Measurements from ENCODE around the gene RNF114.

The RNF114 gene

DNA sequence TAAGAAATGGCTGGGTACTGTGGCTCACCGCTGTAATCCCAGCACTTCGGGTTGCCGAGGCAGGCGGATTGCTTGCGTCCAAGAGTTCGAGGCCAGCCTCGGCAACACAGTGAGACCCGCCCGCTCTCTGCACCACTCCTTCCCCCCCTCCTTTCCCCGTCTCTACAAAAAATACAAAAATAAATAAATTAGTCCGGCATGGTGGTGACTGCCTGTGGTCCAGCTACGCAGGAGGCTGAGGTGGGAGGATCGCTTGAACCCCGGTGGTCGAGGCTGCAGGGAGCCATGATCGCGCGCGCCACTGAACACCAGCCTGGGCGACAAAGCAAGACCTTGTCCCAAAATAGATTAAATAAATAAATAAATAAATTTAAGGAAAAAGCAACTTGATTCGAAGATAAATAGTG, 448 bp upstream of the RNF114 start:
- Mint-ChIP-seq H3K4me1 (peaks cover 35% of the 10 kb centered on the region), H3K27ac (peak overlapping the region in 1 of 3 experiments; percentile 99), H3K27me3 (ENCODE audit: low read depth) (peaks cover 3% of the 10 kb centered on the region), H3K36me3 (ENCODE audit: low read depth) (peaks cover 8% of the 10 kb centered on the region), H3K9me3 (no peaks in the 10 kb centered on the region), H3K4me3 (peak overlapping the region; percentile 99 to 100 (median 99))
- TF ChIP-seq, protein P1, sequence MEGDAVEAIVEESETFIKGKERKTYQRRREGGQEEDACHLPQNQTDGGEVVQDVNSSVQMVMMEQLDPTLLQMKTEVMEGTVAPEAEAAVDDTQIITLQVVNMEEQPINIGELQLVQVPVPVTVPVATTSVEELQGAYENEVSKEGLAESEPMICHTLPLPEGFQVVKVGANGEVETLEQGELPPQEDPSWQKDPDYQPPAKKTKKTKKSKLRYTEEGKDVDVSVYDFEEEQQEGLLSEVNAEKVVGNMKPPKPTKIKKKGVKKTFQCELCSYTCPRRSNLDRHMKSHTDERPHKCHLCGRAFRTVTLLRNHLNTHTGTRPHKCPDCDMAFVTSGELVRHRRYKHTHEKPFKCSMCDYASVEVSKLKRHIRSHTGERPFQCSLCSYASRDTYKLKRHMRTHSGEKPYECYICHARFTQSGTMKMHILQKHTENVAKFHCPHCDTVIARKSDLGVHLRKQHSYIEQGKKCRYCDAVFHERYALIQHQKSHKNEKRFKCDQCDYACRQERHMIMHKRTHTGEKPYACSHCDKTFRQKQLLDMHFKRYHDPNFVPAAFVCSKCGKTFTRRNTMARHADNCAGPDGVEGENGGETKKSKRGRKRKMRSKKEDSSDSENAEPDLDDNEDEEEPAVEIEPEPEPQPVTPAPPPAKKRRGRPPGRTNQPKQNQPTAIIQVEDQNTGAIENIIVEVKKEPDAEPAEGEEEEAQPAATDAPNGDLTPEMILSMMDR (IDR thresholded peaks at IDR 0.05; ENCODE audit: unreplicated experiment in 3 of 3) = no peak

DNA sequence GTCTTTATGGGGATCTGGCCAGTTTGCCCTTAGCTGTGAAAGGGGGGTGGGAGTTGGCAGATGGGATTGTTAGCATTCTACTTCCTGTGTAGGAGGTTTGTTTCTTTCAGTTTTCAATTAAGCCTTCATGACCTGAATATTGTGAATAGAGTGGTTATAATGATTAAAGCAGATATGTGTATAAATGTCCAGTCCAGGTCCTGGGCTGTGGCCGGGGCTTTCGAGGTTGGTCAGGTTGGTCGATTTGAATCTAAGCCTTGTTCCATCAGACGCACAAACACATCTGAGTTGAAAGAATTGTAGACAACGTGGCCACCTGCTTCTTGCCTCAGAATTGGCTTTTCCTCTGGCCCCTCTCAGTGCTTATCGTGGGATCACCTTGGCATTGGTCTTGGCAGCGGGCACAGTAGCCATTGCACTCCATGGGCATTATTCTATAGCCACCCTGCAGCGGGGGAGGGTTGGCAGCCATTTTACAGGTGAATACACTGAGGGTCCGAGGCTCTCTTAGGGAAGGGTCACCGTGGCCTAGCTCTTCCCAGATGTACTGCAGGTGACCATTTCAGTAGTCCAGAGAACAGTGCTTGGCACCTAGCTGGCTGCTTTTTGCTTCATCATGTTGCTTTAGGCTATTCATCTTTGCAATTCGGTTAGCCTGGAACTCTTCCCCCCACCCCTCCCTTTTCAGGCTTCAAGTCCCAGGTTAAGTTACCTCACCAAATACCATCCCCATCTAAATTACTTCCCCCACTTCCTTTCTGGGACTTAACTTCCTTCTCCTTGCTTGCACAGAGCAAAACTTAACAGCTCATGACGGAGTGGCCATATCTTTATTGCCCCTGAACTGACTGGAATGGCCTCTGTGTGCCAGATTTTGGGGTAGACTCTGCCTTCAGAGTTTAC, 1.1 kb downstream of the RNF114 start:
- peak overlapping the region; percentile 81 to 99 (median 98) for H3K27ac Mint-ChIP-seq
- peak overlapping the region; percentile 99 to 100 (median 99) for H3K4me3 Mint-ChIP-seq
- no peaks in the 10 kb centered on the region for H3K9me3 Mint-ChIP-seq
- peaks cover 3% of the 10 kb centered on the region for H3K27me3 Mint-ChIP-seq (ENCODE audit: low read depth)
- TF ChIP-seq, protein P1 (IDR thresholded peaks at IDR 0.05; ENCODE audit: unreplicated experiment in 3 of 3) = no peak
- peaks cover 17% of the 10 kb centered on the region for H3K36me3 Mint-ChIP-seq (ENCODE audit: low read depth)
- H3K4me1 Mint-ChIP-seq = peaks cover 43% of the 10 kb centered on the region

DNA sequence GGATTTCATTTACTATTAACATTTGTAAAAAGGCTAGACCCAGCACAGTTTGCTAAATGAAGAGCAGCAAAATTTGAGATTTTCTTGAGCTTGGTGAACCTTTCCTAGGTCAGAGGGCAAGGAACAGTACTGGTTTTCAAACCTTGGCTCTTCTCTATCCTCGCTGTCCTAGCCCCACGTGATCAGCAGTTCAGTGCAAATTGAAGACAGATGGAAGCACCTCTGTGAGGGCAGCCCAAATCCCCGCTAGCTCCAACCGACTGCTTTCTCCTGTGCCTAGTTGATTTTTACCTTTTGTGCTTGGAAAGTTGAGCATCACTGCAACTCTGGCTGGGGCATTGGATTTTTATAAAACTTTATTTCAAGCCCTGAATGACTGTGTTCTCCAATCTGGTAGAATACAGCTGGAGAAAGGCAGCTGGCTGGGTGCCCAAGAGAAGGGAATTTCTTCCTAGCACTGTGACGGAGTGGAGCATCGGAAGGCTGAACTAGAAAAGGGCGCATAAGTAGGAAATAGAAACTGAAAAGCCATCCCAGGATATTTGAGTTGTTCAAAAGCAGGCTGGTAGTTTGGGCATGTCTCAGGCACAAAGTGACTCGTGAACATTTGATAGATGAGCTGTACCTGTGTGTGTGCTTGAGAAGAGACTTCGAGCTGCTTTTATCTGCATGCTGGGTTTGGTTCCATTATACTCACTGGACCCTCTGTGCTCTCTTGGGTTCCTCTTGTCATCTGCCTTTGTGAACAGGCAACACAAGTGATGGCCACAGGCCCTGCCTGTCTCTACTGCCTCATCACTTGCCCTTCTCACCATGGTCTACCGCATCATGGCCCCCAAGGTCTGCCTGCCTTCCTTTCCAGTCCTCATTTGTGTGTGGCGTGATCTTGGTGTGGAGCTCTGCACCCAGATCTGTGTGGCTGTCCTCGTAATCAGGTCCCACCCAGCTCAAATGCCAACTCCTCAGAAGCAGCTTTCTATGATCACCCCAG, 2.3 kb downstream of the RNF114 start:
- no peaks in the 10 kb centered on the region for H3K9me3 Mint-ChIP-seq
- peaks cover 22% of the 10 kb centered on the region for H3K36me3 Mint-ChIP-seq (ENCODE audit: low read depth)
- H3K27ac Mint-ChIP-seq = peak overlapping the region; percentile 40 to 78 (median 43)
- TF ChIP-seq, protein P1 (IDR thresholded peaks at IDR 0.05; ENCODE audit: unreplicated experiment in 3 of 3) = no peak
- H3K4me1 Mint-ChIP-seq = peaks cover 43% of the 10 kb centered on the region
- H3K27me3 Mint-ChIP-seq (ENCODE audit: low read depth) = peaks cover 1% of the 10 kb centered on the region
- peak overlapping the region; percentile 73 to 100 (median 99) for H3K4me3 Mint-ChIP-seq

DNA sequence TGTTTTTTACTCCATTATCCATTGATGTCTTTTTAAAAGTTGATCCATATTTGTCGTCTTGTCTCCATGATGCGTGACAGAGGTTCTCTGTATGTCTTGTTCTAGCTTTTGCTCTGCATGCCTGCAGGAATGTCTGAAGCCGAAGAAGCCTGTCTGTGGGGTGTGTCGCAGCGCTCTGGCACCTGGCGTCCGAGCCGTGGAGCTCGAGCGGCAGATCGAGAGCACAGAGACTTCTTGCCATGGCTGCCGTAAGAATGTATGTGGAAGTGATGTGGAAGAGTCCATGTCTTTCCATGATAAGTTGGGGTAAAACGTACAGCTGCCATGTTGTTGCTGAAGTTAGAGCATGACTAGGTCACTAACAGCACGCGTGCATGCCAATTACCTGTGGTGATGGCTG, 5.3 kb downstream of the RNF114 start:
- peak overlapping the region in 1 of 3 experiments; percentile 57 for H3K4me3 Mint-ChIP-seq
- peaks cover 42% of the 10 kb centered on the region for H3K36me3 Mint-ChIP-seq (ENCODE audit: low read depth)
- H3K27ac Mint-ChIP-seq = peak overlapping the region in 1 of 3 experiments; percentile 10
- H3K27me3 Mint-ChIP-seq (ENCODE audit: low read depth) = no peaks in the 10 kb centered on the region
- TF ChIP-seq, protein P1 (IDR thresholded peaks at IDR 0.05; ENCODE audit: unreplicated experiment in 3 of 3) = no peak
- H3K4me1 Mint-ChIP-seq = peaks cover 43% of the 10 kb centered on the region
- H3K9me3 Mint-ChIP-seq = no peaks in the 10 kb centered on the region

DNA sequence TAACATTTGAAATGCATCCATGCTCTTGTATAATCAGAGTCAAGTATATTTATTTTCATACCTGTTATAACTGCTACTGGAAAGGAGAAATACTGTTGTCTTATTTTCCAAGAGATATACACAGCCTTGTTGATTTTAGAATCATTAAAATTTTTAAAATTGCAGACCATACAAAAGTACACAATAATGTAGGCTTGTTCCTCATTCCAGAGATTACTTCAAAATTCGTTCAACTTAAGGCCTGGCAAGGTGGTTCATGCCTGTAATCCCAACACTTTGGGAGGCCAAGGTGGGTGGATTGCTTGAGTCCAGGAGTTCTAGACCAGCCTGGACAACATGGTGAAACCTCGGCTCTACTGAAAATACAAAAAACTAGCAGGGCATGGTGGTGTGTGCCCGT, 6.1 kb downstream of the RNF114 start:
- Mint-ChIP-seq H3K27ac (no peak overlapping the region), H3K9me3 (no peaks in the 10 kb centered on the region), H3K27me3 (ENCODE audit: low read depth) (no peaks in the 10 kb centered on the region), H3K4me3 (no peak overlapping the region), H3K4me1 (peaks cover 35% of the 10 kb centered on the region), H3K36me3 (ENCODE audit: low read depth) (peaks cover 50% of the 10 kb centered on the region)
- TF ChIP-seq, protein P1 (IDR thresholded peaks at IDR 0.05; ENCODE audit: unreplicated experiment in 3 of 3) = no peak

Data from nephron (organoid).